Activated CD8-positive, alpha-beta memory T cell treated with anti-CD3 and anti-CD28 coated beads, Interleukin-2, amount 50 U/mL, for 1 hour (primary cell): ENCODE data around the gene SFXN3.
A peak's percentile ranks its signal among the peaks of the same experiment; 100 is the strongest.

Experiments used
- DNase-seq: peaks from one replicate; pipeline ENCODE4 v3.0.0-alpha.2; 2020; ENCODE audit errors: extremely low read depth

Gene SFXN3

GRCh38 chr10:101035916-101036702, 5.1 kb downstream of the SFXN3 start:
- no peak for DNase-seq

DNA sequence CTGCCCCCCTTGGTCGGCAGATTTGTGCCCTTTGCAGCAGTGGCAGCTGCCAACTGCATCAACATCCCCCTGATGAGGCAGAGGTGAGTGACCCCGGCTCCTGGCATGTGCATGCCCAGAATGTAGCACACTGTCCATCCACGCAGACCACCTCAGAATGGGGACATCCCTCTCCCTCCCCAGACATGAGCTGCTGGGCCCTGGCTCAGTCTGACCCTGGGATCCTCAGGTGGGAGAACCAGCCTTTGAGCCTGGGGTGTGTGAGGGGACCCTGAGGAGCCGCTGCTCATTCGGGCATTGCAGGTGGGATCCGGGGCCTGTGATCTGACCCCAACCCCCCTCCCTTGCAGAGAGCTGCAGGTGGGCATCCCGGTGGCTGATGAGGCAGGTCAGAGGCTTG, 5.7 kb downstream of the SFXN3 start:
- DNase-seq = no peak

DNA sequence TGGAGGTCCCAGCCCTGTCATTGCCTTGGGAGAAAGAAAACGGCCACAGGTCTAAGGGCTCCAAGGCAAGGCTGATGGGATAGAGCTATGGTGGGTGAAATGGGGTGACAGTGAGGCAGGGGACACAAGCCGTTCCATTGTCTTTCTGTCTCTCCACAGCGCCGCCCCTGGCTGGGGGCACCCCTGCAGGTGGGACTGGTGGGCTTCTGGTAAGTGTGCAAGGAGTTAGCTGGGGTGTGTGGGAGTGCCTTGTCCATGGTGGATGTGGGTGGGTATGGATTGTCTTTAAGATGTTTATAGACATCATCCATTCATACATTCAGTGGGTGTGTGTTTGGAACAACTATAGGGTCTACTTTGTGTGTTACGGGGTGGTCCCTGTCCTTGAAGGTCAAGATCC, 7.5 kb downstream of the SFXN3 start:
- DNase-seq = no peak

GRCh38 chr10:101040061-101040460, 9.0 kb downstream of the SFXN3 start:
- no peak for DNase-seq

GRCh38 chr10:101040851-101041250, 9.8 kb downstream of the SFXN3 start:
- DNase-seq = no peak

DNA sequence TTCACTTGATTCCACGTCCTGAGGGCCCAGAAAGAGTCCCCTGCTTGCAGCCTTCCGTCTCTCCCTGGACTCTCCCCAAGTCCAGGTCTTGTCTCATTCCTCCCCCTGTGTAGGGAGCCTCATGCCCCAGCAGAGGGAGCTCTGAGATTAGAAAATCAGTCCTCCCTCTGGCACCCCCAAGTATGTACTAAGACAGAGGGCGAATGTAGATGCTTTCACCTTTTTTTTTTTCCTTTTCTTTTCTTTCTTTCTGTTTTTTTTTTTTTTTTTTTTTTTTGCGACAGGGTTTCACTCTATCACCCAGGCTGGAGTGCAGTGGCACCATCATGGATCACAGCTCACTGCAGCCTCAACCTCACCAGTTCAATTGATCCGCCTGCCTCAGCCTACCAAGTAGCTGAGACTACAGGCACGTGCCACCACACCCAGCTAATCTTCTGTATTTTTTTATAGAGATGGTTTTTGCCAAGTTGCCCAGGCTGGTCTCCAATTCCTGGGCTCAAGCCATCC, 10.3 kb downstream of the SFXN3 start:
- DNase-seq = no peak

- DNase-seq = no peak
These were observed 11.1 kb downstream of the SFXN3 start for GRCh38 chr10:101042118-101042517.

DNA sequence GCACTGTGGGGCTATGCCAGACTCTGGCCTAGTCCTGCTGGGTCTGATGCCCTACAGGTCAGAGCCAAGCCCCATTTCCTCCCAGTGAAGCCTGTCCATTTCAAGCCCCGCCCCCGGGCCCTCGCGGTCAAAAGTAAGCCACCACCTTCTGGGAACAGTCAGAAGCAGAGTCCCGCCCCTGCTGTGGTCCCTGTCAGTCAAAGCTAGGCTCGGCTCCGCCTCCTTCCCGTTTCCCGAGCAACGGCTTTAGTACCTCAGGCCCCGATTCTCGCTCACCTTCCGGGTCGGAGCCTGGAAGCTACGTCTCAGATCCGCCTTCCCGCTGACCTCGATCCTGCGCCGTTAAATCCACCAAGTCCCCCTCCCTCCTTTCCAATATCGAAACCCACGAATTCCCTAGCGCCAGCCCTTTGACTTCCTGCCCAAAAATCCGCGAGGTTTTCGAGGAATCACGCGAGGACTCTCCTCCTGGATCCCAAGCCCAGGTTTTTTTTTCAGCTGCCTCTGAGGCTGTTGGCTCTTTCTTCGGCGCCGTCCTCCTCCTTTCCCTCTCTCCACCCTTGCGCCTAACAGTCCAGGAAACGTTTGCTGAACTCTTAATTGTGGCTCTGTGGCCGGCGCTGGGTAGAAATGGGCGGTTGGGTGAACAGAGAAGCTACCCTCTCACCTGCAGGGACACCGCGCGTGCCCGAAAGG, 11.8 kb downstream of the SFXN3 start:
- peak; percentile 52 for DNase-seq

GRCh38 chr10:101043363-101043707, 12.3 kb downstream of the SFXN3 start:
- DNase-seq = no peak

- DNase-seq = no peak
These were observed 13.1 kb downstream of the SFXN3 start for GRCh38 chr10:101044117-101044516.

DNA sequence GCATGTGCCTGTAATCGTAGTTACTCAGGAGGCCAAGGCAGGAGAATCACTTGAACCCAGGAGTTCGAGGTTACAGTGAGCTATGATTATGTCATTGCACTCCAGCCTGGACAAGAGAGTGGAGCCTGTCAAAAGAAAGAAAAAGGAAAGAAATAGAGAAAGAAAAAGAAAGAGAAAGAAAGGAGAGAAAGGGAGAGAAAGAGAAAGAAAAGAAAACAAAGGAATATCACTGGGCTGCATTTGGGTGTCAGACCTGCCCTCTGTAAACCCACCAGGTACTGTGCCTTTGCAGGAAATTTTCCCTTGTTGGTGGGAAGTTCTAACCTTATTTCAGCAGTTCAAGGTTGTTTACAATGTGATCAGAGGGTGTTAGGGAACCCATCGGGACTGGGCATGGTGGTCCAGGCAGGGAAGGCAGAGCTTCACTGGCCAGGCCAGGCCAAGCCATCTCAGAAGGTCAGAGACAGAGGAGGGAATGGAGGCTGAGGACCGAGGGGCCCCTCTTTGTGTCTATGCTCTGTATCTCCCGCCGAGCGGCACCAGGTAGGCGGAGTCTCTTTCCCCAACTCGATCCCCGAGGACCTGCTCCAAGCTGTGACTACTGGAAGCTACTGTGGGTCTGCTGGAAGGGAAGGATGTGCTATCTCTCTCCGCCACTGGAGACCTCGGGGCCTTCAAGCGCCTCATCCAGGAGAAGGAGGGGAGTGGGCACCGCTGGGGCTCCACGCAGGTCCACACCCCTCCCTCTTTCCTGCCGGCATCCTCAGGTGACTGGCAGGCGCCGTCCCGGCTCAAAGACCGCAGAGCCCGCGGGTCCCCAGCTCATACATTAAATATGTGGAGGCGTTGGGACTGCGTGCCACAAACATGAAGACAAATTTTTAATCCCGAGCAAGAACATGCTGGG, 15.6 kb downstream of the SFXN3 start:
- DNase-seq = no peak

- DNase-seq = no peak
These were observed 16.2 kb downstream of the SFXN3 start for GRCh38 chr10:101047268-101047667.

DNA sequence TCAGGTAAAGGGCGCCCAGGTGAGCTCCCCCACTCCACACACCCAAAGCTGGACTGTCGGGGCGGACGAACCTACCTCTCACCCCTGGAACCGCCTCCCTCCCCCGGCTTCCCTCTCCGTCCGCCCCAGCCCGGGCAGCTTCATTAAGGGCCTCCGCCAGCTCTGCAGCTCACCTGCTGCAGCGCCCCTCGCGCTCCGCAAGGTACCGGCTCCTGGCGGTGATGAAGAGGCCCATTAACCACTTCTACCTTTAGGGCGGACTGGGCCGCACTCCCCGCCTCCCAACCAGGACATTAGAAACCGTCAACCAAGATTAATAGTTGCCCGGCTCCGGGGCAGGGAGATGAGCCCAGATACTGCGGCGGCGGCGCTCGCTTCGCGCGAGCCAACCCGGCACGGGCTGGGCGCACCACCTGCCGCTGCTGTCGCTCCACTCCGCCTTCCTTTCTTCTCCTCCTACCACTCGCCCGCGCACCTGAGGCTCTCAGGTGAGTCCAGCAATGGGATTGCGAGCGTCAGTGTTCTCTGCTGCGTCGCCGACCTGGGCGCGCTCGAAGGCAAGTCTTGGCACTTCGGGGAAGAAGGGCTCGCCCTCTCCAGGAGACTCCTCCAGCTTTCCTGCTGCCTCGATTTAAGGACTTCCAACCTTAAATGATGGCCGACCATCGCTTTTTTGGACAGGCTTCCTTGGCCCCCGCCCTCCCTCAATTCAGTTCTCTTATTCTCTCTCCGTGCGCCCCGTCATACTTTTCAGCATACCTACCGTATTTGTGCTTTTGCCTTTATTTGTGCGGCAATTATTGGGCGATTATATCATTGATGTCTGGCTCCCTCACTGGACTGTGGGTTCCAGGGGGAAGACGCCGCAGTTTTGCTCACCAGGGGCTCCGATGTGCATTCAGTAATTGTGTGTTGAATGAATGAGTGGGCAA, 17.2 kb downstream of the SFXN3 start:
- no peak for DNase-seq

DNA sequence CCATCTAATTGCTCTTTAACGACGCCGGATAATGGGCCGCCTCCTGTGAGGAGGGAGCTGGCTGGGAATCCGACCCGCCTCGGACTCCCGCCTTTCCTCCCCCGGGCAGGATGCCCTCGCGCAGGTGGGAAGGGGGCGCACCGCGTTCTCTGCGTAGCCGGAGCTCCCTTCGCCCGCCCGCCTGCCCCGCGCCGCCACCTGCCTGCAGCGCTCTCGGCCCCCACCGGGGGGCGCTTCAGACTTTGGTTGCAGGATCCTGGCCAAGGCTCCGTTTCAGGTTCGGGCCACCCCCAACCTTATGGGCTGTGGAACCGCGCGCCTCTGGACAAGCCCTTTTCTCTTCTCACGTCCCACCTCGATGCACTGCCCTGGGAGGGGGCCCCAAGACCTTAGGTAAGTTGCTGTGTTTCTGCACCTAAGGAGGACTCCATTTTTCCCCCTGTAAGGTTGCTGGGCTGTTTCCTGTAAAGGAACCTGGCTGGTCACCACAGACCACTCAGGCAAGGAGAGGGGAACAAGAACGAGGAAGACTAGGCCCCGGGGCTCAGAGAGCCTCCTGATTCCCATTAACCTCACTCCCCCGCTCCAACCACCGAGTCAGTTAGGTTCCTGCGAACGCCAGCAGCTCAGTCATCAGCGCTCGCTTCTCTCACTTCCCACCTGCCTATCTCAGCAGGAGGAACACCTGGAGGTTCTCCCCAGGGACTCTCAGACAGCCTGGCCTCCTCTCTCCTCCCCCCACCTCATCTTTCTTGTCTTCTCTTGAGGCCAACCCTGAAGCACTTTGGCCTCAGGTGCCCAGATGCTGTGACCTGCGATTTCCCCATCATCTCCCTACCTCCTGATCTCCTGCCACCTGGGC, 19.4 kb downstream of the SFXN3 start:
- no peak for DNase-seq

- no peak for DNase-seq
These were observed 21.3 kb downstream of the SFXN3 start for GRCh38 chr10:101052285-101052684.

DNA sequence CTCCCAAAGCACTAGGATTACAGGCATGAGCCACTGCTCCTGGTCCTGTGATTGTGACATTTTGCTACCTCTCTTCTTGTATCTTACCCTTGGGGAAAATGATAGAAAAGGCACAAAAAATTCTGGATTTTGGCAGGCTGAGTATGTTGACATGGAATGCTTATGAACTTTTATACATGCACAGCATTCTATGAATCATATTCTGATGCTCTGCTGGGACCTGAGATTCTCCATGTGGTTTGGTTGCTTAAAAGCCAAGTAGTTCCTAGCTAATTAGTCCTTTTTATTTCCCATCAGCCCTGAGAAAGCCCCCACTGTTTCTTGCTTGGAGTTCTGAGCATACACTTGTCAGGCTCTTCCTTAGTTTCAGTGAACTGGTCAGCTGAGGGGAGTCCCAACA, 22.5 kb downstream of the SFXN3 start:
- no peak for DNase-seq

- DNase-seq = no peak
These were observed 23.3 kb downstream of the SFXN3 start for GRCh38 chr10:101054351-101054750.

GRCh38 chr10:101054876-101055275, 23.8 kb downstream of the SFXN3 start:
- DNase-seq = no peak

GRCh38 chr10:101055411-101055810, 24.4 kb downstream of the SFXN3 start:
- DNase-seq = no peak
